Endothelial cell of umbilical vein (primary cell): Measurements from ENCODE around the gene CIBAR2. TPM values are rescaled to one million over a fixed set of nuclear protein-coding genes. Genes with fewer than 3 reads are reported as not detected.

Source experiments
- BruUV-seq: library from RNA; stranded (reverse); fragments of 400-500 nt; replicated peaks from 2 replicates; lab custom pipeline; 2021; lab: Mats Ljungman, UMichigan
- CTCF ChIA-PET: fragments of 300-600, 350-600 bp; sonication (Branson Sonifier 250); formaldehyde crosslinking; loops from one replicate; lab custom pipeline; 2021; ENCODE audit warnings: antibody characterized with exemption, inconsistent platforms; lab: Charles Lee
- POLR2A ChIA-PET: fragments of 300-600, 350-600 bp; sonication (Branson Sonifier 250); formaldehyde crosslinking; loops from one replicate; lab custom pipeline; 2021; ENCODE audit warnings: antibody characterized with exemption, inconsistent platforms; lab: Charles Lee
- DNase-seq: peaks from one replicate; pipeline ENCODE4 v3.0.0-alpha.2; 2011; ENCODE audit warnings: low read depth, low spot score
- FAIRE-seq: peaks from 2 replicates; lab custom pipeline; 2011; peaks lifted over from hg19 to GRCh38; lab: Jason Lieb, UNC
- H2AFZ ChIP-seq: 2 replicates; pipeline ENCODE4 v1.6.0; 2012; ENCODE audit warnings: low read depth, low read length, control low read depth, inconsistent platforms
- H3K27ac ChIP-seq: 2 replicates; pipeline ENCODE4 v1.5.1; 2011; ENCODE audit warnings: low read depth, mild to moderate bottlenecking, control low read depth, low read length, moderate library complexity; ENCODE audit not compliant: insufficient read depth
- H3K27me3 ChIP-seq, 2 experiments: 2 replicates each; pipeline versions ENCODE4 v1.6.0 to v1.6.1; 2011; ENCODE audit warnings: low read length in 2 of 2, mixed read lengths in 1 of 2; ENCODE audit not compliant: control insufficient read depth in 2 of 2, insufficient read depth in 2 of 2
- H3K36me3 ChIP-seq, 2 experiments: 2 replicates in 1 of 2; 3 replicates in 1 of 2; pipeline ENCODE4 v1.5.1; 2011; ENCODE audit warnings: low read length in 2 of 2, mild to moderate bottlenecking in 1 of 2, moderate library complexity in 1 of 2; ENCODE audit not compliant: control insufficient read depth in 2 of 2, insufficient read depth in 2 of 2; ENCODE audit errors: extremely low read depth in 1 of 2
- H3K4me1 ChIP-seq: 3 replicates; pipeline ENCODE4 v1.5.1; 2011; ENCODE audit warnings: mild to moderate bottlenecking, low read length; ENCODE audit not compliant: control insufficient read depth, insufficient read depth; ENCODE audit errors: extremely low read depth
- H3K4me2 ChIP-seq: 2 replicates; pipeline ENCODE4 v1.6.1; 2011; ENCODE audit warnings: low read length, control low read depth, mixed read lengths; ENCODE audit not compliant: insufficient read depth
- H3K4me3 ChIP-seq, 3 experiments: fragments of 200-600 bp in 1 of 3; sonication (generic), shearing (Covaris generic) in 1 of 3; replicated peaks in 1 of 3; 2 replicates each; pipeline ENCODE4 v1.5.1; 2011 to 2016; ENCODE audit warnings: control low read depth in 3 of 3, low read length in 3 of 3, mild to moderate bottlenecking in 2 of 3, inconsistent platforms in 1 of 3, low read depth in 1 of 3, moderate library complexity in 1 of 3; ENCODE audit not compliant: insufficient read depth in 1 of 3
- H3K79me2 ChIP-seq: 2 replicates; pipeline ENCODE4 v1.6.0; 2012; ENCODE audit warnings: low read length, inconsistent platforms; ENCODE audit not compliant: control insufficient read depth, insufficient read depth
- H3K9ac ChIP-seq: replicated peaks from 2 replicates; pipeline ENCODE3; 2011; ENCODE audit warnings: low read length, control low read depth; ENCODE audit not compliant: insufficient read depth; ENCODE audit errors: extremely low read depth
- H3K9me1 ChIP-seq: replicated peaks from 3 replicates; pipeline ENCODE4 v1.6.0; 2011; ENCODE audit warnings: mild to moderate bottlenecking, low read length; ENCODE audit not compliant: control insufficient read depth, insufficient read depth; ENCODE audit errors: extremely low read depth
- H3K9me3 ChIP-seq: replicated peaks from 2 replicates; pipeline ENCODE4 v1.5.1; 2012; ENCODE audit warnings: low read length, inconsistent platforms; ENCODE audit not compliant: control insufficient read depth, insufficient read depth
- H4K20me1 ChIP-seq: replicated peaks from 2 replicates; pipeline ENCODE3; 2011; ENCODE audit warnings: mild to moderate bottlenecking, low read length; ENCODE audit not compliant: control insufficient read depth, insufficient read depth; ENCODE audit errors: extremely low read depth
- CTCF ChIP-seq, 2 donors: IDR thresholded peaks; 1 replicate in 1 of 2; 2 replicates in 1 of 2; pipeline ENCODE4 v1.5.1; 2011; ENCODE audit warnings: low read length in 2 of 2, mild to moderate bottlenecking in 2 of 2, moderate library complexity in 2 of 2, control low read depth in 1 of 2, inconsistent platforms in 1 of 2, low read depth in 1 of 2; ENCODE audit not compliant: insufficient read depth in 1 of 2; ENCODE audit errors: extremely low read depth in 1 of 2
- EZH2 ChIP-seq: IDR thresholded peaks from 2 replicates; pipeline ENCODE4 v1.6.1; 2012; ENCODE audit warnings: borderline replicate concordance, low read depth, mild to moderate bottlenecking, moderate library complexity, low read length, inconsistent platforms; ENCODE audit not compliant: severe bottlenecking
- FOS ChIP-seq: IDR thresholded peaks from 2 replicates; pipeline ENCODE4 v1.6.1; 2011; ENCODE audit warnings: mild to moderate bottlenecking, low read length, moderate library complexity, borderline replicate concordance; ENCODE audit not compliant: insufficient read depth
- GATA2 ChIP-seq: IDR thresholded peaks from 2 replicates; pipeline ENCODE4 v1.7.0; 2011; ENCODE audit warnings: low read depth, mild to moderate bottlenecking, moderate library complexity, mixed read lengths, low read length; ENCODE audit not compliant: insufficient read length, insufficient read depth
- JUN ChIP-seq: IDR thresholded peaks from 2 replicates; pipeline ENCODE4 v1.6.1; 2011; ENCODE audit warnings: borderline replicate concordance, low read depth; ENCODE audit not compliant: insufficient read length, insufficient read depth
- MAX ChIP-seq: IDR thresholded peaks from 2 replicates; pipeline ENCODE4 v1.6.1; 2011; ENCODE audit not compliant: insufficient read depth, insufficient read length
- MYC ChIP-seq: IDR thresholded peaks from one replicate; pipeline ENCODE4 v1.6.1; 2011; ENCODE audit warnings: mild to moderate bottlenecking, low read depth, low read length
- POLR2A ChIP-seq: IDR thresholded peaks from 2 replicates; pipeline ENCODE4 v1.6.1; 2012; ENCODE audit warnings: low read depth, mild to moderate bottlenecking, control low read depth, low read length
- POLR2AphosphoS5 ChIP-seq: IDR thresholded peaks from 2 replicates; pipeline ENCODE4 v1.6.1; 2012; ENCODE audit warnings: low read depth, mild to moderate bottlenecking, control low read depth, low read length, moderate library complexity; ENCODE audit not compliant: insufficient read depth
- dilution Hi-C: fragments of 300-500 bp; cut with MboI; formaldehyde crosslinking; loops from one replicate; pipeline ENCODE4 v1.15.0; 2019; ENCODE audit warnings: low sequenced_read_pairs; ENCODE audit not compliant: extremely low pct_ligation_motif_present
- intact Hi-C: fragments of 100-400 bp; cut with micrococcal nuclease; formaldehyde crosslinking; loops from one replicate; pipeline ENCODE4 v1.10.0; 2022
- polyA plus RNA-seq, 4 experiments: library from polyadenylated mRNA; depleted of rRNA in 3 of 4; stranded (reverse) in 3 of 4; unstranded in 1 of 4; fragments of >200 nt; gene quantifications; 2 replicates each; pipeline versions ENCODE4 v1.2.1 to v1.2.3, GENCODE V29; 2011 to 2012; ENCODE audit warnings: missing spikeins in 1 of 4
- total RNA-seq: library from RNA; stranded (reverse); gene quantifications from 2 replicates; pipeline ENCODE4 v1.2.3, GENCODE V29; 2021

The CIBAR2 gene
- total and polyA plus RNA-seq, 2 donors (not counting 3 experiments of a cell fraction or from before 2014, with no cell fraction given): 0.07 TPM; not detected in 1

GRCh38 chr16:85158743-85159178 is 46.5 kb upstream of the CIBAR2 start:
- no peaks in the 10 kb centered on the region for H3K9me3 ChIP-seq
- DNase-seq (no peak), FAIRE-seq (no peak)
- TF ChIP-seq GATA2 (no peak), POLR2A (no peak), CTCF (IDR thresholded peaks at IDR 0.05; ENCODE audit: extremely low read depth in 1 of 2, insufficient read depth in 1 of 2, low read depth in 1 of 2, low read length in 2 of 2) (no peak), MAX (no peak), JUN (no peak), MYC (no peak), FOS (no peak), EZH2 (no peak), POLR2AphosphoS5 (no peak)
- H4K20me1 ChIP-seq: no peaks in the 10 kb centered on the region
- no peak overlapping the region for H3K4me3 ChIP-seq
- no TSS peak for BruUV-seq
- H3K4me1 ChIP-seq: peaks cover 3% of the 10 kb centered on the region
- ChIA-PET POLR2A (no interaction called here), CTCF (interaction anchor here (0.9 to 3.4 kb wide), 4 partner anchors 10 to 44 kb away, joined by 3 to 13 read pairs (median 4); no protein-coding TSS in a partner anchor)
- no peaks in the 10 kb centered on the region for H3K27me3 ChIP-seq
- H3K79me2 ChIP-seq: no peaks in the 10 kb centered on the region
- H3K36me3 ChIP-seq: no peaks in the 10 kb centered on the region
- H3K4me2 ChIP-seq: no peak overlapping the region
- no peak overlapping the region for H2AFZ ChIP-seq
- H3K27ac ChIP-seq: no peak overlapping the region
- H3K9me1 ChIP-seq: no peaks in the 10 kb centered on the region
- dilution Hi-C loops (no loop called here), intact Hi-C loops (no loop called here)
- H3K9ac ChIP-seq: no peak overlapping the region
